Measurements from ENCODE around the gene ARHGAP40.

The ARHGAP40 gene

GRCh38 chr20:38623061-38623460, 21.5 kb downstream of the ARHGAP40 start:
- no peak for DNase-seq

- no peak for DNase-seq
These were observed 22.5 kb downstream of the ARHGAP40 start for GRCh38 chr20:38624084-38624483.

- DNase-seq = no peak
These were observed 24.3 kb downstream of the ARHGAP40 start for GRCh38 chr20:38625896-38626295.

GRCh38 chr20:38626921-38627659, 25.5 kb downstream of the ARHGAP40 start:
- DNase-seq = no peak

- DNase-seq = no peak
These were observed 27.2 kb downstream of the ARHGAP40 start for GRCh38 chr20:38628580-38629470.

GRCh38 chr20:38629979-38630378, 28.4 kb downstream of the ARHGAP40 start:
- DNase-seq = no peak

- DNase-seq = no peak
These were observed 29.1 kb downstream of the ARHGAP40 start for GRCh38 chr20:38630727-38631126.

GRCh38 chr20:38631155-38632022, 29.8 kb downstream of the ARHGAP40 start:
- DNase-seq = no peak

GRCh38 chr20:38633577-38634093, 32.0 kb downstream of the ARHGAP40 start:
- peak; percentile 18 for DNase-seq

- DNase-seq = no peak
These were observed 34.2 kb downstream of the ARHGAP40 start for GRCh38 chr20:38635721-38636288.

- DNase-seq = no peak
These were observed 38.9 kb downstream of the ARHGAP40 start for GRCh38 chr20:38640521-38640920.

- DNase-seq = no peak
These were observed 40.9 kb downstream of the ARHGAP40 start for GRCh38 chr20:38642498-38642897.

GRCh38 chr20:38644588-38645260, 43.1 kb downstream of the ARHGAP40 start:
- no peak for DNase-seq

- DNase-seq = no peak
These were observed 43.7 kb downstream of the ARHGAP40 start for GRCh38 chr20:38645351-38645750.

GRCh38 chr20:38645980-38646858, 44.6 kb downstream of the ARHGAP40 start:
- peak; percentile 19 for DNase-seq

- DNase-seq = no peak
These were observed 47.8 kb downstream of the ARHGAP40 start for GRCh38 chr20:38649275-38649891.

GRCh38 chr20:38650010-38650409, 48.4 kb downstream of the ARHGAP40 start:
- no peak for DNase-seq

- DNase-seq = no peak
These were observed 49.5 kb downstream of the ARHGAP40 start for GRCh38 chr20:38651154-38651553.

- DNase-seq = no peak
These were observed 50.0 kb downstream of the ARHGAP40 start for GRCh38 chr20:38651562-38651961.

GRCh38 chr20:38652995-38653394, 51.4 kb downstream of the ARHGAP40 start:
- no peak for DNase-seq

Data from SHP77 treated with DMSO at 0.1 percent for 48 hours (cell line).